ENCODE data around the gene STK32C.
"Not testable (repeated sequence)": the region's sequence is repeated elsewhere in the genome, so short reads cannot be mapped to it uniquely, and the experiment has no call there.

STK32C gene

DNA sequence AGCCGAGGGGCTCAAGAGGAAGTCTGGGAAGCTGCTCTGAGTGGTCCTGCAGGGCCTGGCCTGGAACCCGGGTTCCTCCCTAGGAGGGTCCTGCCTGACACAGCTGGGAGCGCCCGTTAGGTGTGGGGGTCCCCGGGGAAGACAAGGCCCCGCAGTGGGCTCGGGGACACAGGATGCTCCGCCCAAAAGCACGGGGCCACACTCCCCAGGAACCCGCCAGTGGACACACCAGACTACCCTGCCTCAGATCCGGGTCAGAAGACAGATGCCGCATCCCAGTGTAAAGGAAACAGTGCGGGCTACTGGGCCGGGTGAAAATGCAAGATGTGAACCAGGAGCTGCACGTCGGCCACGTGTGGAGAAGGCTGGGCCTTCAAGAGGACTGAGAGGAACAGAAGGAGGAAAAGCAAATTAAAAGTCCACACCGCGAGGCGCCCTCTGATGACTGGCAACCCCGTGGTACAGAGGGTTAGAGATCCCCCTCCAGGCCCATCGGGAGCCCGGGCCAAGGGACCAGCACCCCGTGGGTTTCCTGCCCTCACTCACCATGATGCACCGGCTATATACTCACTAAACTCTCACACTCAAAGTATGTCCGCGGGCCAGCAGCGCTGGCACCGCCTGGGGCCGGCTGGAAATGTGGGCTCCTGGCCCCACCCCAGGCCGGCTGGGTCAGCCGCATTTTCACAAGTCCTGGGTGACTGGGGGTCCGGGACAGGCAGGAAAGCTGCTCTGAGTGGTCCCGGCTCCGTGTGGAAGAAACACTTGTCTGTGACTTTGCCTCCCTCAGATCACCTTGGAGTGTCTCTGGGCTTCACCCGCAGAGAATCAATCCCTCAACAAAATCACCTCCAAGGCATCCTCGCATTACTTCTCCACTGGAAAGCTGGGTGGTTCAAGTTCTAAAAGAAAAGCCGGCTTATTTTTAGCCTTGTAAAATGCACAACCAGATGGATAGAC, 6.1 kb downstream of the STK32C start:
- DNase-seq (ENCODE audit: low spot score) = no peak

DNA sequence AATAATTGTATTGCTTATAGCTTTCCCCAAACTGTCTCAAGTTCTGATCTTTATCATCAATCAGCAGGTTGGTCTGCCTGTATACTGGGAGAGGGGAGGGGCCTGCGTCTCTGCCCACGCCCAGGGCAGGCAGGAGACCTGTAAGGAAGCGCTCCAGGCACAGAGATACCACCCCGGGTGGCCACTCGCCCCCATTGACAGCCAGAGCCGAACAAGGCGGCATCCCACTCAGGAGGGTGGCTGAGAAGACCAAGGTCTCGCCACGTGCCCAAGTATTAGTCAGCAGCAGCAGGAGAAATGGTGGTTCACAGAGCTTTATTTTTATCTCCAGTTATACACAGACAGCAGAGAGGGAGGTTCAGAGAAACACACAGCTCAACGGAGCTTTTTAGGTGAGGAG, 7.2 kb downstream of the STK32C start:
- DNase-seq (ENCODE audit: low spot score) = no peak

- no peak for DNase-seq (ENCODE audit: low spot score)
Observed at GRCh38 chr10:132299371-132300336, 8.1 kb downstream of the STK32C start.

GRCh38 chr10:132298038-132298881, 9.5 kb downstream of the STK32C start:
- no peak for DNase-seq (ENCODE audit: low spot score)

DNA sequence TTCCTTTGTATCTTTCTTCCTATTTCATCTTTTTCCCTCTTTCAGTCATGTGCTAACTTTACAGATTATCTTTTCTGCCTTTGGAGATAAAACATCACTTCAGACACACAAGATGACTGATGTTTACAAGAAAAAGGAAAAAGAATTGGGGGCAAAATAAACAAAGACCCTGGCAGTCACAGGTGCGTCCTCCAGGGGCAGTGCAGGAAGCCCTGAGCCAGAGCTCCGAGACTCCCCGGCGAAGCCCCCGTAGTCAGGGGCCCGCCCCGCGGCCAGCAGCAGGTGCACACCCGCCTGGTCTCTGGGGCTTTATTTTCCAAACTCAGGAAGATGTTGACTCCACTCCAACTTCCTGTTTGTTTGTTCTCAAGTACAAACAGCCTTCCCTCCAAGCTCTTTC, 10.2 kb downstream of the STK32C start:
- DNase-seq (ENCODE audit: low spot score) = no peak

GRCh38 chr10:132296666-132297443, 10.9 kb downstream of the STK32C start:
- no peak for DNase-seq (ENCODE audit: low spot score)

DNA sequence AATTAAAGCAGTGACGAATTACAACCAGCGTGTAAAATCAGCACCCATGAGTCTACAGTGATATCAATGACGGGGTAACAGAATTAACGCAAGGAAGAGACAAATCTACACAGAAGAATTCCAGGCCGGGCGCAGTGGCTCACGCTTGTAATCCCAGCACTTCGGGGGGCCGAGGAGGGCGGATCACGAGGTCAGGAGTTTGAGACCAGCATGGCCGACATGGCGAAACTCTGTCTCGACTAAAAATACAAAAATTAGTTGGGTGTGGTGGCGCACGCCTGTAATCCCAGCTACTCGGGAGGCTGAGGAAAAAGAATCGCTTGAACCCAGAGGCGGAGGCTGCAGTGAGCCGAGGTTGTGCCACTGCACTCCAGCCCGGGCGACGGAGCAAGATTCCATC, 12.3 kb downstream of the STK32C start:
- not testable (repeated sequence) for DNase-seq (ENCODE audit: low spot score)

- DNase-seq (ENCODE audit: low spot score) = no peak
Observed at GRCh38 chr10:132294561-132295318, 13.0 kb downstream of the STK32C start.

DNA sequence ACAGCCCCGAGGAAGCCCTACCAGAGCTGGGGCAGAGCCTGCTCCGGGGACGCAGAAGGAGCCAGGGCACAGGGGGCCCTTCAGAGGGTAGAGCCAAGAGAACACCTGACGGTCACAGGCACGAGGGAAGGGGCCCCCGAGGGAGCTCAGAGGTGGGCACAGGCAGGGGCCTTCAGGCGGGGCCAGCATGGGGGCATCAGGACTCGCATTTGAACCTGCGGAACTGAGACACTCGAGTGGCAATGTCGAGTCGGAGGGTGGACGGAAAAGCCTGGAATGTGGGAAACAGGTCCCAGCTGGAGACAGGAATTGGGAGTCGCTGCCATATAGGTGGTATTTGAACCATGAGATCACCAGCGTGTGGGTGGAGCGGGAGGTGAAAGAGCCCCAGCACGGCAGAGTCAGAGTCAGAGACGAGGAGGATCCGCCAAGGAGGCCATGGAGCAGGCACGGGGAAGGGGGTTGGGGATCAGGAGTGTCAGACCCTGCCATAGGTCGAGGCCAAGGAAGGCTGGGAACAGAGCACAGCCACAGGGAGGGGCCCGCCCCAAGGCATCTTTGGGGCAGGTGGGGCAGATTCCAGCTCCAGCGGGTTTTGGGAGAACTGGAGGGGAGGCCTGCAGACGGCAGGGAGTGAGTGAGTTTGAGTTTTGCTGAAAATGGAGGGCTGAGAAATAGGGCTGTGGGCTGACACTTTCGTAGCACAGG, 13.8 kb downstream of the STK32C start:
- no peak for DNase-seq (ENCODE audit: low spot score)

DNA sequence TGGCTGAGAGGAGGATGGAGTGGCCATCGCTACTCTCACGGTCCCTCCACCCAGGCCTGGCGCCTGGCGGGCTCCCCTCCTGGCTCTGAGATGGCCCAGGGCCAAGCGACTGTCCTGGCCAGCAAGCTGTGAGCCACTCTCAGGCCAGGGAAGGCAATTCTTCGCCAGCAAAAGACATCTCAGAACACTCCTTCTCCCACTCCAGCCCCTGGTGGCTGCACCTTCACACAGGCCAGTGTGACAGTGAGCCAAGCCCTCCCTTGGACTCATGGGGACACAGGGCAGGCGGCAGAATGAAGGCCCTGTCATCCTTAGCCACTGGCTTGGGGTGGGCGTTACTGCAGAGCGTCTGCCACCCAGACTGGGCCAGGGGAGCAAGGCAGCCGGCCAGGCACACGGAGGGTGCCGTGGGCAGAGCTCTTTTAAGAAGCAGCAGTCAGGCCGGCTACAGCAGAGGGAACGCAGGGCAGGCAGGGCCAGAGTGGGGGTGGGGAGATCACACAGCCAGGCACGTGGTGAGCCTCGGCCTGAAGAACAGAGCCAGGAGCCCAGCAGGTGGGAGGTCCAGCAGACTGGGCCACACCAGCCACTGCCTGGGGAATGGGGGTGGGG, 14.4 kb downstream of the STK32C start:
- DNase-seq (ENCODE audit: low spot score) = no peak

GRCh38 chr10:132292287-132293200, 15.2 kb downstream of the STK32C start:
- DNase-seq (ENCODE audit: low spot score) = no peak

GRCh38 chr10:132291826-132292225, 15.9 kb downstream of the STK32C start:
- DNase-seq (ENCODE audit: low spot score) = no peak

DNA sequence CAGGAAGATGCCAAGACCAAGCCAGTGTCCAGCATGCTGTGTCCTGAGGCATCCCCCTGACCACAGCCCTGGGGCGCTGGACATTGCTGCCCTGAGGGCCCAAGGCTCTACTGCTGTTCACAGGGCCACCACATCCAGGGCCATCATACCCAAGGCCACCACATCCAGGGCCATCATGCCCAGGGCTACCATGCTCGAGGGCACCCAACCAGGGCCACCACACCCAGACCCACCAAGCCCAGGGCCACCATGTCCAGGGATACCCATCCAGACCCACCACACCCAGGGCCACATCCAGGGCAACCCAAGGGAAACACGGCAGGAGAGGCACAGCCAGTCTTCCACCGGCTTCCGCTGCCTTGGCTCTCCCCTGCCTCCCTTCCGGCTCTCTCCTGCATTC, 17.1 kb downstream of the STK32C start:
- DNase-seq (ENCODE audit: low spot score) = no peak

GRCh38 chr10:132289439-132289838, 18.3 kb downstream of the STK32C start:
- DNase-seq (ENCODE audit: low spot score) = no peak

DNA sequence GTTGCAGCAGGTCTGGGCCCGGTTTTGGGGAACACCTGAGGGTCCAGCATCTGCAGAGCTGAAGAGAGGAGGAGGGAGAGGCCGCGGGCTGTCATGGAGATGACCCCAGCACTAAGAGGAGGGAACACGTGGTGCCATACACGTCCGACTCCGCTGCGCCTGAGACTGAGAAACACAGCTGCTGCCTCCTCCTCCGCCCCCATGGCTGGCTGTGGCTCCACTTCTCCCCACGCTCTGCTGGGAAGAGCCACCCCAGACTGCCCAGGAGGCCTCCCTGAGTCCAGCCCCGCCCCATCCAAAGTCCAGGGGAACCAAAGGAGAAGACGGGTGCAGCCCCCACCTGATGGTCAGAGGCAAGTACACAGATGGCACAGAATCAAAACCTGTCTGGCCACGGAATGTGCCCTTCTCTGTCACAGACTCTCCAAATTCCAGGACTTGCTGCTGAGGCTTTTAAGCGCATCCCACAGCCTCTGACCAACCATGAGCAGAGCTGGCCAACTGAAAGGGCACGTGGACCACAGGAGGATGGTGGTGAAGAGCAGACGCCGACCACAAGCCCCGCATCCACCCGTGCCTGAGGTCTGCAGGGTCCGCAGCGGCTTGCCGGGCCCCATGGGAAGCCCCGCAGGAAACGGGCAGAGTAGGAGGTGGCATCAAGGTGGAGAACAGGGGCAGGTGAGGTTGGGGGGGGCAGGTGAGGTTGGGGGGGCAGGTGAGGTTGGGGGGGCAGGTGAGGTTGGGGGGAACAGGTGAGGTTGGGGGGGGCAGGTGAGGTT, 24.0 kb downstream of the STK32C start:
- DNase-seq (ENCODE audit: low spot score) = no peak

GRCh38 chr10:132282667-132283603, 24.8 kb downstream of the STK32C start:
- no peak for DNase-seq (ENCODE audit: low spot score)

Measured in activated CD4-positive, alpha-beta T cell treated with anti-CD3 and anti-CD28 coated beads, Interleukin-2, Interleukin-4, amounts not matched to agents 100 ng/mL and 50 ng/mL, durations not matched to agents 16 hours and 8 hours (primary cell).